C4-2B (cell line): Measurements from ENCODE around the gene CNTRL.

Experiments
- ZFX ChIP-seq: fragments of 450-650 bp; IDR thresholded peaks from 2 replicates; pipeline ENCODE4 v1.6.1; 2017
- TF ChIP-seq, protein P1 (sequence below): fragments of 450-650 bp; conservative IDR thresholded peaks from 2 replicates; pipeline ENCODE4 v1.5.1; 2017; ENCODE audit warnings: mild to moderate bottlenecking

- TF ChIP-seq, protein P1, sequence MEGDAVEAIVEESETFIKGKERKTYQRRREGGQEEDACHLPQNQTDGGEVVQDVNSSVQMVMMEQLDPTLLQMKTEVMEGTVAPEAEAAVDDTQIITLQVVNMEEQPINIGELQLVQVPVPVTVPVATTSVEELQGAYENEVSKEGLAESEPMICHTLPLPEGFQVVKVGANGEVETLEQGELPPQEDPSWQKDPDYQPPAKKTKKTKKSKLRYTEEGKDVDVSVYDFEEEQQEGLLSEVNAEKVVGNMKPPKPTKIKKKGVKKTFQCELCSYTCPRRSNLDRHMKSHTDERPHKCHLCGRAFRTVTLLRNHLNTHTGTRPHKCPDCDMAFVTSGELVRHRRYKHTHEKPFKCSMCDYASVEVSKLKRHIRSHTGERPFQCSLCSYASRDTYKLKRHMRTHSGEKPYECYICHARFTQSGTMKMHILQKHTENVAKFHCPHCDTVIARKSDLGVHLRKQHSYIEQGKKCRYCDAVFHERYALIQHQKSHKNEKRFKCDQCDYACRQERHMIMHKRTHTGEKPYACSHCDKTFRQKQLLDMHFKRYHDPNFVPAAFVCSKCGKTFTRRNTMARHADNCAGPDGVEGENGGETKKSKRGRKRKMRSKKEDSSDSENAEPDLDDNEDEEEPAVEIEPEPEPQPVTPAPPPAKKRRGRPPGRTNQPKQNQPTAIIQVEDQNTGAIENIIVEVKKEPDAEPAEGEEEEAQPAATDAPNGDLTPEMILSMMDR, result peak; percentile 82
- TF ChIP-seq ZFX, result no peak
These were observed 127.2 kb downstream of the CNTRL start, which contains the start of gene RAB14 for GRCh38 chr9:121201738-121202533.
